Activated CD4-positive, alpha-beta T cell treated with anti-CD3 and anti-CD28 coated beads, Interleukin-2, amount 50 U/mL, for 48 hours (primary cell): ENCODE results near the gene COL24A1.
A peak's percentile ranks its signal among the peaks of the same experiment; 100 is the strongest.
"Not testable (repeated sequence)": the region's sequence is repeated elsewhere in the genome, so short reads cannot be mapped to it uniquely, and the experiment has no call there.

Experiments used
- DNase-seq, 2 experiments: peaks; one replicate each; pipeline ENCODE4 v3.0.0-alpha.2; 2020

Gene COL24A1

GRCh38 chr1:85976516-85977205, 179.9 kb downstream of the COL24A1 start:
- no peak for DNase-seq

GRCh38 chr1:85975912-85976371, 180.6 kb downstream of the COL24A1 start:
- DNase-seq = no peak

GRCh38 chr1:85962457-85962856, 194.1 kb downstream of the COL24A1 start:
- DNase-seq = no peak

DNA sequence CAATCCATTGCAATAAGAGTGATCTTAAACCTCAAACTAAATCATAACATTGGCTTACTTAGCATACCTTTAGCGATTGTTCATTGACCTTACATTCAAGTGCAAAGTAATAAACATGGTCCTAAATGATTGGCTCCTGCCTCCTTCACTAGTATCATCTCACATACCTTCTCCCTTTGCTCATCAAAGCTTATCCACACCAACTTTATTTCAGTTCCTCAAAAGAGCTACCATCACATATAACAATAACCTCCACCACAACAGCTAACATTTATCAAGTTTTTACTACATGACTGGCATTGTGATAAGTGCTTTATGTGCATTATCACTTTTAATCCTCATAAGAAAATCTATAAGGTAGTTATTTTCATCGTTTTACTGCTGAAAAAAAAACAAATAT, 198.8 kb downstream of the COL24A1 start:
- no peak for DNase-seq

DNA sequence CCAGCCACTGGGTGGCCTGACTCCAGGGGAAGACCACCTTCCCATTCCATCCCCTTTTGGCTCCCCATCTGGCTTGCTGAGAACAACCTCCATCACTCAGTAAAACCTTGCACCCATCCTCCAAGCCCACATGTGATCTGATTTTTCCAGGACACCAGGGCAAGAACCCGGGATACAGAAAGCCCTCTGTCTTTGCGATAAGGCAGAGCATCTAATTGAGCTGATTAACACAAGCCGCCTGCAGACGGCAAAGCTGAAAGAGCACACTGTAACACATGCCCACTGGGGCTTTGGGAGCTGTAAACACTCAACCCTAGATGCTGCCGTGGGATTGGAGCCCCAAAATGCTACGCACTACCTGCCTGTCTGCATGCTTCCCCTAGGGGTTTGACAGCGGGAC, 201.4 kb downstream of the COL24A1 start:
- not testable (repeated sequence) for DNase-seq

DNA sequence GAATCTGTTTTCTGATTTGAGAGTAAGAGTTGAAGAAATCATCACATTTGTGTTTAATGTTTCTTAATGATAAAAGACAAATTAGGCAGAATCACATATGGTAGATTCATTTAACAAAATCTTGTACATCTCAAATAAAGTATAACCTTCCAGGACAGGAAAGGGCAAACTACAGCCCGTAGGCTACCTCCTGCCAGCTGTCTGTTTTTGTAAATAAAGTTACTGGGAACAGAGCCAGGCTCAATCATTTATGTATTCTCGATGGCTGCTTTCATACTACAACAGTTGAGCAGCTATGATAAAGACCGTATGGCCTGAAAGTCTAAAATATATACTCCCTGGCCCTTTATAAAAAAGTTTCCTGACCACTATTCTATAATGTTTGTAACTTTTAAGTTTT, 204.1 kb downstream of the COL24A1 start:
- DNase-seq = no peak

GRCh38 chr1:85947186-85947585, 209.4 kb downstream of the COL24A1 start:
- DNase-seq = no peak

GRCh38 chr1:85943945-85944344, 212.6 kb downstream of the COL24A1 start:
- DNase-seq = no peak

DNA sequence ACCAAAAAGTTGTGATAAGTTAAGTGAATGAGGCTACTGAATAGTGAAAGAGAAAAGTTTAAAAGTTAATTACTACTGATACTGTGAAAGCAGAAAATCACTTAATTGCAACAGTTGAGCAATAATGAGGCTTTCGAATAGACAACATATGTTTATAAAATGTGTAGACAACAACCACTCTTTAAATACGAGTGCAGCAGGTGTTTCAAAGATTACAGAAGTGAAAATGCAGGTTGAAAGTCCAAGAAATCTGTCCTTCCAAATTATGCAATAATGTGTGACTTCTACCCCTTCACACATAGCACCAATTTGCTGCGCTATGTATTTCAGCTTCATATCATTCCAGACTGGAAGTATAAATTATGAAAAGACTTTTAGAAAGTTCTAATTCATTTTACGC, 213.0 kb downstream of the COL24A1 start:
- no peak for DNase-seq

DNA sequence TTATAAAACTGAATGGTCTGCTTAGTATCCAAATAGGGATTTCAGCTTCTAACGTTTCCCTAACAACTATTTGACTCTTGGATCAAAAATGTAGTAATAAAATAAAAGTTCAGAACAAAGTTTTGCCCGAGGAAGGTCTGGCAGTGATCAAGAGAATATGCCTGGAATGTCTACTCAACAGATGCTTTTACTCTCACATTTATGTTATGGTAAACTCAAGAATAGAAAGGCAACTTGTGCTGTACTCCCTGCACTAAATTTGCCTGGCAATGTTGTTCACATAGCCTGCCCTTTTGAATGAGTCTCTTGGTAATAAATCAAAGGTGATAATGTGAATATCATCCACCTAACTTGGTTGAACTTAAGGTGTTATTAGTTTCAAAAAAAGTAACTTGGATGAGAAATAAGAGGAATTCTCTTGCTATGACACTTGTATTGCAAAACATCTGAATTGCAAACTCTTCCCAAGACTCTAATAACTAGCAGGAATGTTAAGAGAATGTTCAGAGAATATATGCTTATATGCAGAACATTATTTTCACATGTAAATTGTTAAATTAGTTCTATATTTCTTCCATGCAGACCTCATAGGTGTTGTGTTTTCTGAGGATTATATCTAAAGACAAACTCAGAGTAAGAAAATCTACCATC, 215.8 kb downstream of the COL24A1 start:
- DNase-seq = no peak

DNA sequence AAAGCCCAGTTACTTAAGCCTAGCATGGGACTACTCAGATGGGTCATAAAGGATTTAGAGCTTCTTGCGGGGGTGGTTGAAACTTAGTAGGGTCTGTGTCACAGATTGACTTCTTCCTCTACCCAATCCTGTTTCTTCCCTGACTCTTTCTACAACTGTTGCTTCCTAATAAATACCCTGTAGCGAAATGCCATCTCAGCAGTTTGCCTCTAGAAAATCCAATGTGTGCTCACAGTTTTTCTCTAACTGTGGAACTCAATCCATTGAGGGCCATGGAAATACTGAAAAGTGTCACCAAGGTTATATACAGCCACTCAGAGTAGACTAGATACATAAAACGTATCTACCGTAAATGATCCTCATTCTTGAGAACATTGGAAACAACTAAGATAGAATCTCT, 217.7 kb downstream of the COL24A1 start:
- DNase-seq = no peak

DNA sequence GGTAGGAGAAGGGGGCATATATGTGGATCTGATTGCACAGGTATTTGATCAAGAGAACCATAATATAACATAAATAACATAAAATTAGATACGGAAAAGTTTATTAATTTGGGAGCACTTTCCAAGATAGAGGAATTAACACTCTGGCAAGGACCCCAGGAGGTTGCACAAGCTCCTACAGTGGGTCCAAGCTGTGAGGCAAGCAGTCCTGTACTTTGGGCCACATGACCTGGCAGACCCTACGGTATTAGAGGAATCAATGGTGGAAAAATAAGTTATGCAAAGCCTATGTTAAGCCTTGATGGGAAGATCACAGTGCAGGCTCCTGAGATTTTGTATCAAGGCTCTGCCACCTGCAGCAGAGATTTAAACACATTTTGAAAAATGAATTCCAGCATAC, 220.1 kb downstream of the COL24A1 start:
- DNase-seq = no peak

GRCh38 chr1:85936057-85936456, 220.5 kb downstream of the COL24A1 start:
- DNase-seq = no peak

DNA sequence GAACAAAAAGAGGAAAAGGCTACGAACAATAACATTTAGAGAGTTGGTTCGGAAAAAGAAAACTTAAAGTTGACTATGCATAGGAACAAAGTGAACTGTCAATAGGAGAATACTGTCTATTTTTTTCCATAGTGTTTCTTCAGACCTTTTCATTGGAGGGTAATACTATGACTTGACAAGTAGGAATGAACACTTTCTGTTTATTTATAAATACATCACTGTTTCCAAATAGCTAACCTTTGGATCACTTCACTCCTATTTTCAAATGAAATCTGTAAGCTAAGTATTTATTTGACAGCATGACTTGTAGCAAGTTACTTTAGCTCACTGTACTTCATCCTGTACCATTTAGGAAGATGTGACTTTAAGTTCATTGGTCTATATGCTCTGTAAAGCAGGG, 221.3 kb downstream of the COL24A1 start:
- DNase-seq = no peak

GRCh38 chr1:85934516-85934915, 222.1 kb downstream of the COL24A1 start:
- DNase-seq = no peak

- no peak for DNase-seq
Measured at GRCh38 chr1:85933961-85934360, 222.6 kb downstream of the COL24A1 start.

GRCh38 chr1:85911742-85912141, 244.8 kb downstream of the COL24A1 start:
- no peak for DNase-seq

GRCh38 chr1:85900921-85901320, 255.7 kb downstream of the COL24A1 start:
- DNase-seq = no peak

DNA sequence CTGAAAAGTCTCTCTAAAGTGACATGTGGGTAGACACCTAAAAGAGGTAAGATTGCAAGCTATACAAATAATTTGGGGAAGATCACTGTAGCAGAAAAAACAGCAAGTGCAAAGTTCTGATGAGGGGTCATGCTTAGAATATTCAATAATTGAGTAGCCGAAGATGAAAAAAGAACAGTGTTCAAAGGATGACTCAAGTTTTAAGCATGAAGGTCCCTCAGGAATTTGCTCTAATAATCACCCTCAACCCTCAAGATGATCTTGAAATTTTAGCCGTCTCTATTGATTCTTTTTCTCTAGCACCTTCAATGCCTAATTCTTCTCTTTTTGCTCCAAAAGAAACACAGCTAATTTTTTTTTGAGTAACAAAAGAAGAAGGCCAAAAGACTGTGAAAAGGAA, 257.7 kb downstream of the COL24A1 start:
- no peak for DNase-seq

GRCh38 chr1:85894651-85895050, 261.9 kb downstream of the COL24A1 start:
- DNase-seq = peak; percentile 3 to 5

DNA sequence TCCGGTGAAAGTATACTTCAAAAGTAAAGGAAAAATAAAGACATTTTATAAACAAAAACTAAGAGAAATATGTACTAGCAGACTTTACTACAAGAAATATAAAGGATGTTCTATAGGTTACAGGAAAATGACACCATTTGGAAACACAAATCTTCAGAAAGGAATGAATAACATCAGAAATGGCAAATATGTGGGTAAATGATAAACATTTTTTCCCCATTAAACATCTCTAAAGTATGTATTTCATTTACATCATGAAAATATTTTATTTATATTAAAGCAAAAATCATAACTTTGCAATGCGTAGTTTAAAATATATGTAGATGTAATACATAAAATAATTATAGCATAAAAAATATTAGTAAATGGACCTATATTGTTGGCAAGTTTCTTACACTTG, 264.2 kb downstream of the COL24A1 start:
- no peak for DNase-seq

DNA sequence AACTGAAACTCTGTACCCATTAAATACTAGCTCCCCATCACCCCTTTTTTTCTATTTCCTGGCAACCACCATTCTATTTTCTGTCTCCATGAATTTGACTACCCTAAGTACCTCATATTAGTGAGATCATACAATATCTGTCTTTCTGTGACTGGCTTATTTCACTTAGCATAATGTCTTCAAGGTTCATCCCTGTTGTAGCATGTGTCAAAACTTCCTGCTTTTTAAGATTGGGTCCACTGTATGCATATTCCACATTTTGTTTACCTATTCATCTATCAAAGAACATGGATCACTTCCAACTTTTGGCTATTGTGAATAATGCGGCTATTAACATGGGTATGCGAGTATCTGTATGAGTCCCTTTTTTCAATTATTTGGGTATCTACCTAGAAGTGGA, 266.7 kb downstream of the COL24A1 start:
- DNase-seq = no peak

GRCh38 chr1:85888921-85889320, 267.7 kb downstream of the COL24A1 start:
- DNase-seq = no peak

DNA sequence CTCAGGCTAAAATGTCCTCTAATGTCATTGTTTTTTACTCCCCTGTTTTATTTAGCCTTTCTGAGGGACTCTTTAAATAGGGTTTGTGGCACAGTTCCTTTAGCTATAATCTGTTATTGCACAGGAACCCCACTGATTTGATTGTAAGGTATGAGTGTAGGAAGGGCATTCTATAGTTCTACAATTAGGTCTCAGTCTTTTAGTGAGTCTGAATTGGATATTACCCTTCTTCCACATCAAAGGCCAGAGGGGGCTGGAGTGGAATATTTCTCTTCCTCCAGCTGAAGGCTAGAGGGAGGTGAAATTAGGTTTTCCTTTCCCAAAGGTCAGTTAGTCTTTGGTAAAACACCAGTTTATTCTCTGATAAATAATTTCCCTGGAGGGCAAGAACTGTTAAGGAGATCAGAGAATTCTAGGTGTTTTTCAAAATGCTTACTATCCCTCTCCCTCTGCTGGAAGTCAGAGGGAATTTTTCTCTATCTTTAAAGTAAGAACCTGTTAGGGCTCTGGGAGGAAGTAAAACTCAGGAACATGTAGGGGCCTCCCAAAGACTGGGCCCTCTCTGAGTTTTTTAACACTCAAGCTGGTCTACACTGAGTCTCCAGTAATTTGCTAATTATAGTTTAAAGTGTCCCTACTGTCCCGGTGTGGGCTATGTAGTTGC, 272.1 kb downstream of the COL24A1 start:
- no peak for DNase-seq
